Panc1 (cell line): ENCODE measurements around the gene ADARB2. TPM values are rescaled to one million over a fixed set of nuclear protein-coding genes. Genes with fewer than 3 reads are reported as not detected.

Experiments
- ATAC-seq: fragments of 200-7000 bp; cut with Tn5 transposase; 2 replicates; pipeline ENCODE4 v1.9.1; 2020; ENCODE audit warnings: mild to moderate bottlenecking, moderate library complexity
- BruUV-seq: library from RNA; stranded (reverse); fragments of 400-500 nt; replicated peaks from 2 replicates; lab custom pipeline; 2021; lab: Mats Ljungman, UMichigan
- CTCF ChIA-PET: fragments of 300-600 bp; sonication (Branson Sonifier 250); formaldehyde crosslinking; loops from one replicate; lab custom pipeline; 2022; ENCODE audit warnings: antibody characterized with exemption; lab: Charles Lee
- POLR2A ChIA-PET: fragments of 300-600 bp; sonication (Branson Sonifier 250); formaldehyde crosslinking; loops from one replicate; lab custom pipeline; 2022; ENCODE audit warnings: antibody characterized with exemption; lab: Charles Lee
- DNase-seq: peaks from one replicate; pipeline ENCODE4 v3.0.0-alpha.2; 2010; ENCODE audit warnings: low read depth, low spot score
- H3K27ac ChIP-seq: 2 replicates; pipeline ENCODE4 v1.5.1; 2011; ENCODE audit warnings: mild to moderate bottlenecking, low read length, inconsistent platforms
- H3K27me3 ChIP-seq: fragments of 200-500 bp; sonication (Bioruptor generic); 2 replicates; pipeline ENCODE4 v1.6.0; 2014; ENCODE audit warnings: low read length, inconsistent platforms; ENCODE audit not compliant: control insufficient read depth, insufficient read depth
- H3K36me3 ChIP-seq: fragments of 200-500 bp; sonication (Bioruptor generic); 2 replicates; pipeline ENCODE4 v1.5.1; 2014; ENCODE audit warnings: inconsistent platforms, mild to moderate bottlenecking, low read length, moderate library complexity; ENCODE audit not compliant: control insufficient read depth, insufficient read depth
- H3K4me1 ChIP-seq: 2 replicates; pipeline ENCODE4 v1.5.1; 2011; ENCODE audit warnings: inconsistent platforms, mild to moderate bottlenecking, low read length, moderate library complexity; ENCODE audit not compliant: control insufficient read depth, insufficient read depth
- H3K4me3 ChIP-seq, 2 experiments: 2 replicates each; pipeline ENCODE4 v1.5.1; 2011 to 2012; ENCODE audit warnings: low read depth in 2 of 2, low read length in 2 of 2, mild to moderate bottlenecking in 2 of 2, inconsistent platforms in 1 of 2, moderate library complexity in 1 of 2
- H3K9me3 ChIP-seq: fragments of 200-500 bp; sonication (Bioruptor generic); 2 replicates; pipeline ENCODE4 v1.5.1; 2014; ENCODE audit warnings: low read depth, mild to moderate bottlenecking, inconsistent platforms, low read length, moderate library complexity; ENCODE audit not compliant: control insufficient read depth, insufficient read depth
- CTCF ChIP-seq: fragments of 450-650 bp; IDR thresholded peaks from 2 replicates; pipeline ENCODE4 v1.5.1; 2017; ENCODE audit warnings: mild to moderate bottlenecking
- POLR2AphosphoS5 ChIP-seq: IDR thresholded peaks from 2 replicates; pipeline ENCODE4 v1.6.1; 2012; ENCODE audit warnings: mild to moderate bottlenecking, low read depth, low read length, moderate library complexity
- SIN3A ChIP-seq: IDR thresholded peaks from 2 replicates; pipeline ENCODE4 v1.6.1; 2012; ENCODE audit warnings: low read depth, mild to moderate bottlenecking, low read length, moderate library complexity, borderline replicate concordance; ENCODE audit not compliant: insufficient read depth
- TCF7L2 ChIP-seq: IDR thresholded peaks from 2 replicates; pipeline ENCODE4 v1.6.1; 2011; ENCODE audit warnings: mild to moderate bottlenecking, low read depth, low read length, inconsistent platforms
- in situ Hi-C: cut with HindIII; loops from 2 replicates; pipeline ENCODE4 v1.10.0; 2016; ENCODE audit warnings: low sequenced_read_pairs, low pct_unique_long_range_greater_than_20kb
- intact Hi-C: fragments of 100-400 bp; cut with micrococcal nuclease; formaldehyde crosslinking; loops from one replicate; pipeline ENCODE4 v1.10.0; 2022; ENCODE audit not compliant: unreplicated experiment
- total RNA-seq: library from RNA; stranded (reverse); gene quantifications from one replicate; pipeline ENCODE4 v1.2.1, GENCODE V29; 2021; ENCODE audit not compliant: unreplicated experiment
- TF ChIP-seq, protein P1 (sequence below), 2 experiments: IDR thresholded peaks; 2 replicates each; pipeline ENCODE4 v1.6.1; 2011 to 2012; ENCODE audit warnings: low read depth in 2 of 2, control low read depth in 1 of 2, low read length in 1 of 2, mild to moderate bottlenecking in 1 of 2, moderate library complexity in 1 of 2; ENCODE audit not compliant: insufficient read depth in 1 of 2

The ADARB2 gene
- total RNA-seq, 1 experiment from 2014 or later: 0.31 TPM

DNA sequence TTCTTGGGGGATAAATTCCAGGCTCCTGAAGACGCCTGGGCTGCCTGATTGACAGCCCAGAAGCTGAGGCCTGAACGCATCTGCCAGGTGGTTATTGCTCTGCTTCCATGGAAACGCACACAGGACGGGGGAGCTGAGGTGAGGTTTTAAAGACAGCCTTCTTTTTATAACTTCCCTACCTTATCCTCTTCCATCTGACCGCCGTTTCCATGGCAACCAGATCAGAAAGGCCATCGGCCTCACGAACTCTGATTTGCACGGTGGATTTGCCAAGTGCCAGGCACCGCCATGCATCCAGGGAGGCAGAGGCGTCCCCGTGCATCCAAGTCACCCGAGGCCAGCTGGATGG, 260.9 kb downstream of the ADARB2 start:
- H3K36me3 ChIP-seq: no peaks in the 10 kb centered on the region
- ATAC-seq: no peak
- no TSS peak for BruUV-seq
- CTCF ChIA-PET: no interaction called here
- POLR2A ChIA-PET: no interaction called here
- TF ChIP-seq POLR2AphosphoS5 (no peak), SIN3A (no peak), TCF7L2 (no peak), CTCF (no peak)
- TF ChIP-seq, protein P1, sequence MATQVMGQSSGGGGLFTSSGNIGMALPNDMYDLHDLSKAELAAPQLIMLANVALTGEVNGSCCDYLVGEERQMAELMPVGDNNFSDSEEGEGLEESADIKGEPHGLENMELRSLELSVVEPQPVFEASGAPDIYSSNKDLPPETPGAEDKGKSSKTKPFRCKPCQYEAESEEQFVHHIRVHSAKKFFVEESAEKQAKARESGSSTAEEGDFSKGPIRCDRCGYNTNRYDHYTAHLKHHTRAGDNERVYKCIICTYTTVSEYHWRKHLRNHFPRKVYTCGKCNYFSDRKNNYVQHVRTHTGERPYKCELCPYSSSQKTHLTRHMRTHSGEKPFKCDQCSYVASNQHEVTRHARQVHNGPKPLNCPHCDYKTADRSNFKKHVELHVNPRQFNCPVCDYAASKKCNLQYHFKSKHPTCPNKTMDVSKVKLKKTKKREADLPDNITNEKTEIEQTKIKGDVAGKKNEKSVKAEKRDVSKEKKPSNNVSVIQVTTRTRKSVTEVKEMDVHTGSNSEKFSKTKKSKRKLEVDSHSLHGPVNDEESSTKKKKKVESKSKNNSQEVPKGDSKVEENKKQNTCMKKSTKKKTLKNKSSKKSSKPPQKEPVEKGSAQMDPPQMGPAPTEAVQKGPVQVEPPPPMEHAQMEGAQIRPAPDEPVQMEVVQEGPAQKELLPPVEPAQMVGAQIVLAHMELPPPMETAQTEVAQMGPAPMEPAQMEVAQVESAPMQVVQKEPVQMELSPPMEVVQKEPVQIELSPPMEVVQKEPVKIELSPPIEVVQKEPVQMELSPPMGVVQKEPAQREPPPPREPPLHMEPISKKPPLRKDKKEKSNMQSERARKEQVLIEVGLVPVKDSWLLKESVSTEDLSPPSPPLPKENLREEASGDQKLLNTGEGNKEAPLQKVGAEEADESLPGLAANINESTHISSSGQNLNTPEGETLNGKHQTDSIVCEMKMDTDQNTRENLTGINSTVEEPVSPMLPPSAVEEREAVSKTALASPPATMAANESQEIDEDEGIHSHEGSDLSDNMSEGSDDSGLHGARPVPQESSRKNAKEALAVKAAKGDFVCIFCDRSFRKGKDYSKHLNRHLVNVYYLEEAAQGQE (IDR thresholded peaks at IDR 0.05; ENCODE audit: insufficient read depth in 1 of 2, low read depth in 2 of 2, low read length in 1 of 2): no peak
- no peak for DNase-seq
- peaks cover 3% of the 10 kb centered on the region; the same call in 1 of the 2 replicates for H3K27me3 ChIP-seq
- no peaks in the 10 kb centered on the region for H3K4me1 ChIP-seq
- intact Hi-C loops: no loop called here
- in situ Hi-C loops: no loop called here
- no peak overlapping the region for H3K4me3 ChIP-seq
- no peak overlapping the region for H3K27ac ChIP-seq
- no peaks in the 10 kb centered on the region for H3K9me3 ChIP-seq

DNA sequence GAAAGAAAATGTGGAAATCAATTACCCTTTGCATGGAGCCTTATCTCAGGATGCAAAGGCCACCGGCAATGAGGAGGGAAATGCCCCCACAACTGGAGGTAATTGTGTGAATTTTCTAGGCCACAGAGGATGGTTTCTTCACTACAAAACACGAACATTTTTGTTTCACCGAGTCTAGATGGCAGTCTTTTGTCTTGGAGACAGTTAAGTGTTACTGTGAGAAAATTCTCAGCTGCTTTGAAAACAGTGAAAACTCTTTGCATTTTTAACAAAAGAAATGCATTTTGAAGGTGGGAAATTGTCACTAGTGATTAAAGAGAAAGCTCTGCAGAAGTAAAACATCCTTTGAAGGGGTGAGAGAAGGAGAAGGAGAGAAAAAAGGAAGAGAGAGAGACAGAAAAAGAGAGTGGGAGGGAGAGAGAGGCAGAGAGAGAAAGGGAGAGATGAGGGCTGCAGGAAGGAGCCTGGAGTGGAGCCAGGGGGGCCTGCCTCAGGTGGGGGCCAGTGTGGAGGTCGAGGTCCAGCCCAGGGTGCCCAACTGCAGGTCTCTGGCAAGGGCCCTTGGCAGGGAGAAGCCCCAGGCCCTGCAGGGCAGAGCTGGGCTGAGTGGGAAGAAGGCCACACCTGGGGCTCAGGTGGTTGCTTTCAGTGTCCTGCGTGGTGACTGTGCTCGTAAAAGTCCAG, 261.4 kb downstream of the ADARB2 start:
- intact Hi-C loops (no loop called here), in situ Hi-C loops (no loop called here)
- Histone ChIP-seq H3K9me3 (no peaks in the 10 kb centered on the region), H3K36me3 (no peaks in the 10 kb centered on the region), H3K4me1 (no peaks in the 10 kb centered on the region), H3K27ac (no peak overlapping the region), H3K27me3 (peaks cover 3% of the 10 kb centered on the region; the same call in 1 of the 2 replicates), H3K4me3 (no peak overlapping the region)
- CTCF ChIA-PET: no interaction called here
- BruUV-seq: no TSS peak
- no peak for DNase-seq
- TF ChIP-seq POLR2AphosphoS5 (no peak), TCF7L2 (no peak), CTCF (no peak), SIN3A (no peak)
- TF ChIP-seq, protein P1 (IDR thresholded peaks at IDR 0.05; ENCODE audit: insufficient read depth in 1 of 2, low read depth in 2 of 2, low read length in 1 of 2): no peak
- POLR2A ChIA-PET: no interaction called here
- no peak for ATAC-seq
